ENCODE data around the gene MPZL1. TPM values are rescaled to one million over a fixed set of nuclear protein-coding genes. Genes with fewer than 3 reads are reported as not detected.
"Not testable (repeated sequence)": the region's sequence is repeated elsewhere in the genome, so short reads cannot be mapped to it uniquely, and the experiment has no call there.

MPZL1 gene
- total RNA-seq, 3 donors from 2014 or later, result 43.5 to 86.8 (median 86.2) TPM

GRCh38 chr1:167739752-167740151, 18.0 kb downstream of the MPZL1 start:
- Histone ChIP-seq H3K27ac (peak overlapping the region; percentile 69 to 70), H3K9me3 (no peaks in the 10 kb centered on the region), H3K4me1 (no peaks in the 10 kb centered on the region), H3K36me3 (no peaks in the 10 kb centered on the region), H3K4me3 (no peak overlapping the region), H3K27me3 (no peaks in the 10 kb centered on the region)
- intact Hi-C loops (cut with DNase I; ENCODE audit: low total_unique reads), result no loop called here
- no peak for TF ChIP-seq POLR2A (IDR thresholded peaks at IDR 0.05)
- TF ChIP-seq CTCF (IDR thresholded peaks at IDR 0.05), result no peak
- no peak for TF ChIP-seq POLR2AphosphoS5 (IDR thresholded peaks at IDR 0.05)
- DNase-seq (ENCODE audit: low spot score in 2 of 2), result no peak

GRCh38 chr1:167741103-167741502, 19.3 kb downstream of the MPZL1 start:
- H3K4me1 ChIP-seq; H3K27me3 ChIP-seq; H3K4me3 ChIP-seq; DNase-seq (ENCODE audit: low spot score in 2 of 2); intact Hi-C loops (cut with DNase I; ENCODE audit: low total_unique reads); H3K36me3 ChIP-seq; H3K27ac ChIP-seq; H3K9me3 ChIP-seq: not testable (repeated sequence)

- H3K4me1 ChIP-seq; DNase-seq (ENCODE audit: low spot score in 2 of 2); H3K27me3 ChIP-seq; intact Hi-C loops (cut with DNase I; ENCODE audit: low total_unique reads); H3K9me3 ChIP-seq; H3K36me3 ChIP-seq; H3K4me3 ChIP-seq: not testable (repeated sequence)
- peak overlapping the region in 1 of 2 donors; percentile 8 for H3K27ac ChIP-seq
These were observed 20.7 kb downstream of the MPZL1 start for GRCh38 chr1:167742392-167743057.

- H3K27me3 ChIP-seq, result no peaks in the 10 kb centered on the region
- no peaks in the 10 kb centered on the region for H3K36me3 ChIP-seq
- no peak overlapping the region for H3K4me3 ChIP-seq
- TF ChIP-seq CTCF (IDR thresholded peaks at IDR 0.05) (no peak), POLR2A (IDR thresholded peaks at IDR 0.05) (no peak), POLR2AphosphoS5 (IDR thresholded peaks at IDR 0.05) (no peak)
- DNase-seq (ENCODE audit: low spot score in 2 of 2), result no peak
- intact Hi-C loops (cut with DNase I; ENCODE audit: low total_unique reads), result no loop called here
- no peak overlapping the region for H3K27ac ChIP-seq
- H3K4me1 ChIP-seq, result peaks cover 0 to 4% of the 10 kb centered on the region in 2 donors
- no peaks in the 10 kb centered on the region for H3K9me3 ChIP-seq
These were observed 23.1 kb downstream of the MPZL1 start for GRCh38 chr1:167744901-167745300.

GRCh38 chr1:167746013-167746672, 24.4 kb downstream of the MPZL1 start:
- no peak for DNase-seq (ENCODE audit: low spot score in 2 of 2)
- no peaks in the 10 kb centered on the region for H3K27me3 ChIP-seq
- no peaks in the 10 kb centered on the region for H3K36me3 ChIP-seq
- no peak overlapping the region for H3K4me3 ChIP-seq
- TF ChIP-seq CTCF (IDR thresholded peaks at IDR 0.05) (no peak), POLR2AphosphoS5 (IDR thresholded peaks at IDR 0.05) (no peak), POLR2A (IDR thresholded peaks at IDR 0.05) (no peak)
- H3K27ac ChIP-seq, result peak overlapping the region; percentile 1 to 13
- no peaks in the 10 kb centered on the region for H3K9me3 ChIP-seq
- peaks cover 0 to 4% of the 10 kb centered on the region in 2 donors for H3K4me1 ChIP-seq
- intact Hi-C loops (cut with DNase I; ENCODE audit: low total_unique reads), result no loop called here

- TF ChIP-seq POLR2AphosphoS5 (IDR thresholded peaks at IDR 0.05), result no peak
- TF ChIP-seq POLR2A (IDR thresholded peaks at IDR 0.05), result no peak
- no peak for TF ChIP-seq CTCF (IDR thresholded peaks at IDR 0.05)
- intact Hi-C loops (cut with DNase I; ENCODE audit: low total_unique reads), result no loop called here
- H3K36me3 ChIP-seq, result no peaks in the 10 kb centered on the region
These were observed 25.3 kb downstream of the MPZL1 start for GRCh38 chr1:167746988-167747655.

More at GRCh38 chr1:167746988-167747655, 25.3 kb downstream of the MPZL1 start:
- H3K4me1 ChIP-seq, result peaks cover 0 to 4% of the 10 kb centered on the region in 2 donors
- no peak overlapping the region for H3K4me3 ChIP-seq
- no peaks in the 10 kb centered on the region for H3K27me3 ChIP-seq
- no peak for DNase-seq (ENCODE audit: low spot score in 2 of 2)
- no peak overlapping the region for H3K27ac ChIP-seq
- no peaks in the 10 kb centered on the region for H3K9me3 ChIP-seq

All from breast epithelium (tissue), 4 donors.